GM12891 (cell line): ENCODE results near the gene EXOC6.
"Not testable (repeated sequence)": the region's sequence is repeated elsewhere in the genome, so short reads cannot be mapped to it uniquely, and the experiment has no call there.

Experiments used
- DNase-seq: peaks from one replicate; pipeline ENCODE4 v3.0.0; 2011; ENCODE audit warnings: low spot score; ENCODE audit not compliant: insufficient read length
- FAIRE-seq: peaks from 2 replicates; lab custom pipeline; 2011; peaks lifted over from hg19 to GRCh38; lab: Jason Lieb, UNC
- PAX5 ChIP-seq: IDR thresholded peaks from 2 replicates; pipeline ENCODE4 v1.6.1; 2011; ENCODE audit warnings: low read length, moderate library complexity, mild to moderate bottlenecking; ENCODE audit not compliant: insufficient read depth, severe bottlenecking
- POLR2A ChIP-seq: IDR thresholded peaks from 2 replicates; pipeline ENCODE4 v1.6.1; 2011; ENCODE audit warnings: low read depth, low read length, control low read depth
- POLR2AphosphoS5 ChIP-seq: IDR thresholded peaks from 2 replicates; pipeline ENCODE4 v1.6.1; 2011; ENCODE audit warnings: low read depth, low read length, control low read depth
- POU2F2 ChIP-seq: IDR thresholded peaks from 2 replicates; pipeline ENCODE4 v1.6.1; 2011; ENCODE audit warnings: low read depth, mild to moderate bottlenecking, control low read depth, low read length, moderate library complexity
- SPI1 ChIP-seq: IDR thresholded peaks from 2 replicates; pipeline ENCODE4 v1.6.1; 2011; ENCODE audit warnings: low read depth, low read length, control low read depth
- TAF1 ChIP-seq: IDR thresholded peaks from 2 replicates; pipeline ENCODE4 v1.6.1; 2011; ENCODE audit warnings: low read depth, low read length, control low read depth

EXOC6 gene

GRCh38 chr10:92929896-92930295 is 81.6 kb downstream of the EXOC6 start:
- FAIRE-seq (no peak), DNase-seq (no peak)
- TF ChIP-seq POLR2AphosphoS5, result no peak
- no peak for TF ChIP-seq PAX5
- no peak for TF ChIP-seq POU2F2
- no peak for TF ChIP-seq POLR2A
- TF ChIP-seq TAF1, result no peak
- TF ChIP-seq SPI1, result no peak

DNA sequence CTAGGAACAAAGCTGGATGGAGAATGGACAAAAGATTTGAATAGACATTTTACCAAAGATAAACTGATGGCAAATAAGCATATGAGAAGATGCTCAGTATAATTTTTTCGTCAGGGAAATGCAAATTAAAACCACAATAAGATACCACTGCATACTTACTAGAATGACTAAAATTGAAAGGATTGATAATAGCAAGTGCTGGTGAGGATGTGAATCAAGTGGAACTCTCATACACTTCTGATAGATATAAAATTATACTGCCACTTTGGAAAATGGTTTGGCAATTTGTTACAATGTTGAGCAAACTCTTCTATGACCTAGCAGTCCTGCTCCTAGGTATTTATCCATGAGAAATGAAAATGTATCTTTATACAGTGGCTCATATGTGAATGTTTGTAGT is 83.3 kb downstream of the EXOC6 start:
- no peak for DNase-seq
- no peak for TF ChIP-seq POU2F2
- no peak for TF ChIP-seq POLR2AphosphoS5
- TF ChIP-seq TAF1, result no peak
- no peak for TF ChIP-seq SPI1
- TF ChIP-seq PAX5, result no peak
- no peak for TF ChIP-seq POLR2A
- no peak for FAIRE-seq

DNA sequence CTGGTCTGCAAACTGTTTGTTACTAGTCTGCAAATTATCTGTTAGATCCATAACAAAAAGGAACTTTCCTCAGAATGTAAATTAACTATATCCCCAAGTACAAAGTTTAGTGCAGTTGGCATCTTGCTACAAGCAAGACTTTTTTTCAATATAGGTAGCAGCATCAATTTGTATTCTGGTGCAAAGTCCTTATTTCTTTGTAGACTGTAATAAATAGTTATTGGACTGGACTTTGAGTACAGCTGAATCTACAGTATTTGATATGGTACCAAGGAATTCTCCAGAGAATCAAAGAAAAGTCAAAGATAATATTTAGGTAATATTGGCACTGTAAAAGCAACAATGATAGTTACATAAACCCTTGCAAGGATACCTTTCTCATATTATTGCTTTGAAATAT is 89.6 kb downstream of the EXOC6 start:
- DNase-seq, result no peak
- no peak for TF ChIP-seq PAX5
- TF ChIP-seq POU2F2, result no peak
- TF ChIP-seq TAF1, result no peak
- no peak for TF ChIP-seq SPI1
- TF ChIP-seq POLR2AphosphoS5, result no peak
- TF ChIP-seq POLR2A, result no peak
- no peak for FAIRE-seq

DNA sequence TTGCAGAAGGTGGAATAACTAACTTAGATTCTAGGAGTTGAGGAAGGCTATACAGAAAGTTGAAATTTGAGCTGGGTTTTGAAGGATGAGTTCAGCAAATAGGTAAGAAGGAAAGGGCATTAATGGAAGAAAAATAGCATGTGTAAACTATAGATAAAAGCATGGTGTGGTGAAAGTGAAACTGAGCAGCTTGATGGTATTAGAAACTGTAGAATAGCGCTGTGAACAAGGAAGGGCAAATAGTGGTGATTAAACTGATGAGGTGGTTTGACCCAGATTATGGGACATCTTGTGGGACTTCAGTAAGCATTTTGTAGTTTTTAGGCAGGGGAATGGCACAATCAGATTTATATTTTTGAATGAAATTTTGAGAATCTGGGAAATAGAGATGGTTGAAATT is 90.5 kb downstream of the EXOC6 start:
- FAIRE-seq (peak; percentile 47), DNase-seq (no peak)
- no peak for TF ChIP-seq POLR2AphosphoS5
- no peak for TF ChIP-seq SPI1
- no peak for TF ChIP-seq POU2F2

- no peak for FAIRE-seq
- TF ChIP-seq POLR2A (no peak), POLR2AphosphoS5 (no peak), SPI1 (no peak), TAF1 (no peak), POU2F2 (no peak), PAX5 (no peak)
- DNase-seq, result no peak
Observed at GRCh38 chr10:92942226-92942625, 93.9 kb downstream of the EXOC6 start.

- FAIRE-seq (no peak), DNase-seq (no peak)
- TF ChIP-seq PAX5, result no peak
- TF ChIP-seq POU2F2, result no peak
Observed at GRCh38 chr10:92946491-92946890, 98.2 kb downstream of the EXOC6 start.

GRCh38 chr10:92952573-92952972 is 104.3 kb downstream of the EXOC6 start:
- FAIRE-seq, DNase-seq: not testable (repeated sequence)

DNA sequence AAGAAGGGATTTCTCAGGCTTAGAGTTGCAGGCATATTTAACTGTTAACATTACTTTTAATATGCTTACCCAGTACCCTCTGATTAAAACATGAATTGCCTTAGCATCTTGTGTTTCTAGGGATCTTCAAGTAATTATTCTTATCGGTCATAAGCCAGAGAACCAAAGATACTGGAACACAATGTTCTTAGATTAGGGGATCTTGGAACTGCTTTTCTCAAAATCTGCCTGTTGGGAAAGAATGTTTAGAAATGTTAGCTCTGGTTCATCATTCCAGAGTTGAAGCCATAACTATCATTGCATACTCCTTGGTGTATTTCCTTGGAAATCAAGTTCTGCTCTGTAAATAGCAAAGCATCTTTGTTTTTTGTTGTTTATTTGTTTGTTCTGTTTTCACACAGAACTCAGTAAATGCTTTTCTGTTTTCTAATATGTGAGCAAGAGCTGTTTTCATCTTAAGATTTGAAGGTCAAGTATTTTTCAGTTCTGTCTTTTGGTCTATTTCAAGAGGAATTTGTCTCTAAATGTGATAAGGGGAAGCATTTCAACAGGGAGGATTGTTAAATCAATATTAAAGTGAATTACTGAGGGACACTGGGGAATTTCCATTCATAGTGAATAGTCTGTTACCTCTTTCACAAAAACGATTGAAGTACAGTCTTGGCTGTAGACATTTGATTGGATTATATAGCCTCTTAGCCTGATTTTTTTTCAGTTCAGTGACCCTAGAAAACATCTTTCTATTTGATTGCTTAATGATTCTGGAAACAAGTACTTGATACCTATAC is 109.1 kb downstream of the EXOC6 start:
- FAIRE-seq (no peak), DNase-seq (no peak)

DNA sequence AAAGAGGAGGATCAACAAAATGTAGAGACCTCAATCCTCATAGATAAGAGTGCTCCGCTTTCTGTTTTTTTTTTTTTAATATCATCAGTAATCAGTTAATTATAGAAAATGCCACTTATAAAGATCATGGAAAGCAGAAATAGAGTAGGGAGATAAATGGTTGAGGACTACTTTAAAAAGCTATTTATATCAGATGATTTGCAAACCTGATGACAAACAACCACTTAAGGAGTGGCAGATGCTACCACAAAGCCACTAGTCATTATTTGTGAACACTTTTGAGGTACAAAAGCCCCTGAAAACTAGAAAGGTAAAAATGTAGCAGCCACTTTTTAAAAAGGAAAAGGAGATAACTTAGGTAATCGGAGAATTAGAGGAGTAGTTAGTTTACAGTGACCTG is 113.3 kb downstream of the EXOC6 start:
- DNase-seq (no peak), FAIRE-seq (peak; percentile 40)
- TF ChIP-seq POLR2AphosphoS5, result no peak
- no peak for TF ChIP-seq TAF1
- no peak for TF ChIP-seq SPI1
- no peak for TF ChIP-seq POU2F2
- no peak for TF ChIP-seq PAX5
- TF ChIP-seq POLR2A, result no peak

More for the DNA sequence above, 109.1 kb downstream of the EXOC6 start:
- no peak for TF ChIP-seq POLR2A
- TF ChIP-seq TAF1, result no peak
- no peak for TF ChIP-seq POU2F2
- no peak for TF ChIP-seq POLR2AphosphoS5
- TF ChIP-seq PAX5, result no peak
- no peak for TF ChIP-seq SPI1

DNA sequence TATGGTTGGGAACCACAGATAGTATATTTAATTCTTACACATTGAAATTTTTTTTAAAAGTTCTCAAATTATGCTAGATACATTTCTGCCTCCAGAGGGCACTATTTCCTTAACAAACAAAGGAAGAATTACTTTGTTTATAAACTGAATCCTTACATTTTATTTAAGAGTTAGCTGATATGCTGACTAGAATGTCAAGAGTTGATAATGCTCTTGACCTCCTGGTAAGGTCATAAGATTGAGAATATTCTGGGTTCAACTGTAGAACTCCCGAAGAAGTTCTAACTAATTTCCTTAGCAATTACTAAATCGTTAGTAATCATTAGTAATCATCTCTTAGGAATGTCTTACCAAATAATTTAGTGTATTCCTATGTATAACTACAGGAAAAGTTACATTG is 117.0 kb downstream of the EXOC6 start:
- FAIRE-seq (no peak), DNase-seq (no peak)
- TF ChIP-seq POLR2AphosphoS5 (no peak), PAX5 (no peak), SPI1 (no peak), POU2F2 (no peak), POLR2A (no peak), TAF1 (no peak)
